Activated T-cell treated with anti-CD3 and anti-CD28 coated beads, Interleukin-2, amount 50 U/mL, for 1 hour (primary cell): ENCODE measurements around the gene ABHD16A.

Experiments
- DNase-seq: peaks from one replicate; pipeline ENCODE4 v3.0.0-alpha.2; 2020

The ABHD16A gene

GRCh38 chr6:31660381-31661261 is 42.5 kb downstream of the ABHD16A start, which contains the start of gene C6orf47:
TSS of gene C6orf47 (minus strand) at chr6:31660778. CDS start at chr6:31659947, 831 bp downstream.
- DNase-seq, result peak; percentile 79

DNA sequence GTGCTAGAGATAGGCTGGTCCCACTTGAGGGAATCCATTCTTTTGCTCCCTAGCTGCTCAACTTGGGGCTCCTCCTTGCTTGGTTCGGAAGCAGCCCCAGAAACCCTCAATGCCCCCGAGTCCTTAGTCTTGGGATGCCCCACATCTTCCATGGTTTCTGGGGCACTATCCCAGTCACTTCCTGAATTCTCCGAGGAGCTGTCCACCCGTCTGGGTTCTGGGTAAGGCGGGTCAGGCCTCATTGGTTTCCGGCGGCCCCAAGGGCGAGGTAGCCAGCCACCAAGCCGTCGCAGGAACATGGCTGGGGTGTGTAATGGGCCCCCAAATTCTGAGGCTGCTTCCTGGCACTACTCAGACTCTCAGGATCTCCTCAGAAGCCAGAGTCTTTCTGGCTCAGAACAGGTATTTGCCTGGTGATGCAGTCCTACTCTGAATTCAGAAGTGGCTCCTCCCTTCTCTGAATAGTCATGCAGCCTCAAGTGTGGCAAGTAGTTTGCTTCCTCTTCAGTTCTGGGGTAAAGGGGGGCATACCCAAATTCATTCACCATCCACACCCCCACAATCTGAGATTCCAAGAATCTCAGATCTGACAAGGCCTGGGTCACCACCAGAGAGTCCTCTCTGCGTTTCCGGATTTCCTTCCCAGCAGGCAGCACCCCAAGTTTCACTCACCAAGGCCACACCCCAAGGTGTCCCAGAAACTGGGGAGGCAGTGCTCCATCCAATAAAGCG is 43.3 kb downstream of the ABHD16A start:
- no peak for DNase-seq

- no peak for DNase-seq
Observed at GRCh38 chr6:31658983-31659648, 44.0 kb downstream of the ABHD16A start.

DNA sequence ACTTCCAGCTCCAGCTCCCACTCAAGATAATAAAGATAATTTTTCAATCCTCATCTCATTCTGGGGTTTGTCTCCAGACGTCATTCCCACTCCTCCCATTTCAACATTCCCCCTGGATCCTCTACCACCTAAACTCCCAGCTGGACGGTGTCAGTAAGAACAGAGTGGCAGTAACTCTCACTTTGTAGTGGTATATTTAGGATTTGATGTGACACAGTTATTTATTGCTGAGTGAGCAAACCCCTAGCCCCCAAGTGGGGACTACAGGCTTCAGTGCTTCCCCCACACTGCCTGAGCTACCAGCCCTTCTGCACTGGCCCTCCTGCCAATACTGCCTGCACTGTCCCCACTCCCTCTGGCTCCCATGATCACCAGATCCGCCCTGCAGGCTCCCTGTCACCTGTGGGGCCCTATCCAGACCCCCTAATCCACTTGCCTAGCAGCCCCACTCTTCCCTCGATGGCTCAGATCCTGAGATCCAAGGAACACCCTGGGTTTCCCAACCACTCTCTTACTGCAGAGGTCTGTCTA is 44.9 kb downstream of the ABHD16A start:
- DNase-seq, result no peak

DNA sequence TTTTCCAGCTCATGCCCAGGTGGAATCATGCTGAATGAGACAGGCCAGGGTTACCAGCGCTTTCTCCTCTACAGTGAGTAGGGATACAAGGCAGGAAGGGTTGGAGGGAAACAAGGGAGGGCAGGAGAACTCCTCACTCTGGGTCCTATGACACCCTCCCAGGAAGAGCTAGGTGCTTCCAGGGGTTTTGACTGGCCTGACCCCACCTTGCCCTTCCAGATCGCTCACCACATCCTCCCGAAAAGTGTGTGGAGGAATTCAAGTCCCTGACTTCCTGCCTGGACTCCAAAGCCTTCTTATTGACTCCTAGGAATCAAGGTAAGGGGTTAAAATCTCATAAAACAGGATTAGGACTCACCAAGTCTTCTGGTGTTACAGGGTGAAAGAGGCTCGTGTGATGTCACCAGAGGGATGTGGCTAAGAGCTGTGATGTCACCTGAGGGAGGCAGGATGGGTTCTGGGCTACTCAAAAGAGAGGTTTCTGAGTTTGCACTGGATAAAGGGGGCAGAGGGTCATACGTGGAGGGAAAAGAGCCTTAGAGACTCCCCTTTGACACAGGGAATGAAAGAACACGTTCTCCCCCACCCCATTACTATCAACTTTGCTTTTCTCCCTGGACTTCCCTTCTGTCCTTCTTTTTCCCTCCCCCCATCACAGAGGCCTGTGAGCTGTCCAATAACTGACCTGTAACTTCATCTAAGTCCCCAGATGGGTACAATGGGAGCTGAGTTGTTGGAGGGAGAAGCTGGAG is 45.5 kb downstream of the ABHD16A start:
- no peak for DNase-seq

GRCh38 chr6:31655349-31656237 is 47.5 kb downstream of the ABHD16A start, which contains the start of gene APOM:
TSS of gene APOM (plus strand) at chr6:31655894. CDS start at chr6:31655967, 73 bp downstream.
- DNase-seq, result no peak

DNA sequence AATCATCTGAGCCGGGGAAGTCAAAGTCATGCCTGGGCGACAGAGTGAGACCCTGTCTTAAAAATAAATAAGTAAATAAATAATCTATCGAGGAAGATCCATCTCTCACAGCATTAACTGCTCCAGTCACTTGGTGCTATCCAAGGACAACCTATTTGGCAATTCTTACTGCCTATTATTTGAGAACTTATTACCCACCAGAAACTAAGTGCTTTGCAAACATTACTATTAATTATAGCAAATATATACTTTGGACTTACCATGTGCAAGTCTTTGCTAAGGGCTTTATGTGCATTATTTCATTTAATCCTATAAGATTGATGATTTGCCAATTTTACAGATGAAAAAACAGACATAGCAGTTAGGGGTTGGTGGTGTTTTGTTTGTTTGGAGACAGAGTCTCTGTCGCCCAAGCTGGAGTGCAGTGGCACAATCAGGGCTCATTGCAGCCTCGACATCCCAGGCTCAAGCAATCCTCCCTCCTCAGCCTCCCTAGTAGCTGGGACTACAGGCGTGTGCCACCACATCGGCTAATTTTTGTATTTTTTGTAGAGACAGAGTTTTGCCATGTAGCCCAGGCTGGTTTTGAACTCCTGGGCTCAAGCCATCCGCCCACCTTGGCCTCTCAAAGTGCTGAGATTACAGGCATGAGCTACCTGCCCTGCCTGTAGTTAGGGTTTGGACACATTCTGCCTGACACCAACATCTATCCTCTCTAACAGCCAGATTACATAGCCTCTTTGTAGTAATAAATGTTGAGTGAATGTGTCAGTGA is 48.4 kb downstream of the ABHD16A start:
- no peak for DNase-seq

GRCh38 chr6:31652925-31653724 is 50.0 kb downstream of the ABHD16A start:
- no peak for DNase-seq

- DNase-seq, result no peak
Observed at GRCh38 chr6:31651602-31652191, 51.4 kb downstream of the ABHD16A start.

DNA sequence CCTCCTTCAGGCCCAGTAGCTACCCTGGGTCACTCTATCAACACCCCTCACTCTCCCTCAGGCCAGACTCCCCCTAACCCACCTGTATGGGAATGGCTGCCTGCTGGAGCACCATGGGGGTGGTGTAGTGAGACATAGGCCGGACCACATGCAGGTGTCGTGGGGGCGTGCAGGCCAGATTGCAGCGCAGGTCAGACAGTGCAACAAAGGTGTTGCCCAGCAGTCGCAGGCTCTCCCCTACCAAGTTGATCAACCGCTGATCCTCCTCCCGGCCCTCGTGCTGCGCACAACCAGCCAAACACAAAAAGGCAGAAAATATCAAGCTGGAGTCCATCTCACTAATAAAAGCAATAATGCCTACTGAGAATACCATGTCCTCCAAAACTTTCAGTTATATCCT is 57.8 kb downstream of the ABHD16A start:
- DNase-seq, result no peak

DNA sequence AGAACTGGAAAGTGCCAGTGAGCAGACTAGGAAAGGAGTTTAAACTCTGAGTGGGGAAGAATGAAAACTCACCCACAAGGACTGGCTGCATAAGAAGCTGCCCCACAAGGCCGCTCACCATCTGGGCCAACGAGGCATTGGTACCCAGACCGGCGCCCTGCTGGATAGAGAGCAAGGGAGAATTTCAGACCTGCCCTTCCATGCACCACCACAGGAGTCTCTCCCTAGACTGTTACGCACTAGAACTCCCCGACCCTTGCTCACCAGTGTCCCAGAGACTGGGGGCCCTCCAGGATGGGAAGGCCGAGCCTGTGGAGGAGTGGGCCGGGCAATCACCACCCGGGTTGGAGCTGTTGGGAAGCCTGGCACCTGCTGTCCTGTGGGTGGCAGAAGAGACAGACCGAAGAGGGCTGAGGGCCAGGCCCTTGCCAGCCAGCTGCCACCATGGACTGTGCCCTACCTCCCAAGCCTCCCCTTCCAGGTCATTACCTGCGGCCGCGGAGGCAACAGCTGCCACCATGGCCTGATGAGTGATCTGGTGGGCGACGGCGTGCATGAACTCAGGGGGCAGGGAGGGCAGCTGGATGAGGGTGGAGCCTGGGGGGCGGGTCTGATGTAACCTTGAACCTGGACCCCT is 59.2 kb downstream of the ABHD16A start:
- DNase-seq, result no peak

GRCh38 chr6:31642798-31643570 is 60.1 kb downstream of the ABHD16A start:
- DNase-seq, result no peak

- DNase-seq, result no peak
Observed at GRCh38 chr6:31641370-31641769, 61.8 kb downstream of the ABHD16A start.

GRCh38 chr6:31640612-31641011 is 62.5 kb downstream of the ABHD16A start:
- DNase-seq, result no peak

DNA sequence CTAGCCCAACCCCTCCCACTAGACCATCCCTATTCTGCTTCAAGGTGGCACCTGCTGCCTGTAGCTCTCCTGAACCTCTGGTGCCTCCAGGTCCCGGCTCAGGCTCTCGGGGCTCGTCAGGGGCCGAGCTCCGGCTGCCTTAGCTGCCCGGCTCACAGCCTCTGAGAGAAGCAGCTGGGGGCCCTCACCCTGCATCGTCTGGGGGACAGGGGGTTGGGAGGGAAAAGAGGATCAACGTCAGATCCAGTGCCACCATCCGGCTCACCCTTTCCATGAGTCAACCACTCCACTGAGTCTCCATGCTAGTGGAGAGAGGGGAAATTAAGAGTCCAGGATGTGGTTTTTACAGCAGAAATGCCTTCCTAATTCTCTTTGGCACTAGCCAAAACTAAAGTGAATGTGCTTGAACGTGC is 63.7 kb downstream of the ABHD16A start:
- DNase-seq, result no peak

DNA sequence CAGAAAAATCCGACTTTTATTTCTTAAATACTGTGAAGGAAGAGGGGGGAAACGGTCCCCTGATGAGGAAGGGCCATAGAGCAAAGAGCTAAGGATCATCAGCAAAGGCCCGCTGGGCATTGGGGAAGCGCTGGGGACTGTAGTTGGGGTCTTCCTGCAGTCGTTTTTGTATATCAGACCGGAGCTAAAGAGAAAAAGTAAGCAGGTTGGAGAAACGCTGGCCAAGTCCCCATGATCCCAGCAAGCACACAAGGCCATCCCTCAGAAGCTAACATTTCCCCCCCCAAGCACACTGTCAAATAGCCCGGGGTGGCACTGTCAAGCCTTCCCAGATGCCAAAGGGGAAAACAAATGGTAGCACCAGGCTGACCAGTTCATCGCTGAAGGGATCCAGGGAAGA is 64.1 kb downstream of the ABHD16A start:
- no peak for DNase-seq
